ENCODE measurements around the gene CD44. TPM values are rescaled to one million over a fixed set of nuclear protein-coding genes. Genes with fewer than 3 reads are reported as not detected.

CD44 gene
- total and polyA plus RNA-seq, 10 of the 15 experiments (the other 5 are each of a cell fraction or from before 2014, with no cell fraction given) = 57.1 to 293 (median 120) TPM

- TF ChIP-seq RUNX3 (IDR thresholded peaks at IDR 0.05; ENCODE audit: low read length) (peak; percentile 73), BCL11A (IDR thresholded peaks at IDR 0.05; ENCODE audit: low read depth, low read length) (peak; percentile 66), SRF (IDR thresholded peaks at IDR 0.05; ENCODE audit: low read depth in 2 of 2, low read length in 2 of 2) (0 out of 4 replicates have a peak, but pooled peaks of 1 of the 2 experiments have one; percentile 19), KDM1A (IDR thresholded peaks at IDR 0.05; ENCODE audit: borderline replicate concordance) (no peak), CEBPZ (IDR thresholded peaks at IDR 0.05; ENCODE audit: low read depth, low read length) (no peak)
Measured at GRCh38 chr11:35089666-35090065, 49.3 kb upstream of the CD44 start (continued).

GRCh38 chr11:35090125-35090524 lies 48.8 kb upstream of the CD44 start:
- H3K79me2 ChIP-seq (ENCODE audit: control insufficient read depth, insufficient read depth, low read length) = no peaks in the 10 kb centered on the region
- ChIA-PET SMC1A (ENCODE audit: uncharacterized antibody, unreplicated experiment) (interaction anchor here (1.3 to 2.1 kb wide), 4 partner anchors 11 to 59 kb away, joined by 3 to 7 read pairs (median 4); no protein-coding TSS in a partner anchor), POLR2A (no interaction called here), CTCF (interaction anchor here (0.5 kb wide), 1 partner anchor 250 kb away, joined by 3 read pairs; no protein-coding TSS in a partner anchor), RAD21 (ENCODE audit: unreplicated experiment) (interaction anchor here (0.8 kb wide), 1 partner anchor 54 kb away, joined by 3 read pairs; no protein-coding TSS in a partner anchor)
- H3K4me2 ChIP-seq (ENCODE audit: control insufficient read depth, insufficient read depth) = peak overlapping the region; percentile 21
- WGBS (ENCODE audit: insufficient coverage, insufficient replicate concordance, low lambda C conversion rate, missing lambda C conversion rate) = 45% methylated on average over 4 of the region's 4 CpGs
- peak overlapping the region; percentile 24; the same call in 1 of the 2 replicates for H3K27ac ChIP-seq (ENCODE audit: control insufficient read depth, insufficient read depth)
- no peak for FAIRE-seq
- no peak overlapping the region for H3K4me3 ChIP-seq
- H3K36me3 ChIP-seq (ENCODE audit: control insufficient read depth in 2 of 2, insufficient read depth in 2 of 2, low read length in 1 of 2) = no peaks in the 10 kb centered on the region
- no peak for DNase-seq (ENCODE audit: low read depth, low spot score)
- peaks cover 28% of the 10 kb centered on the region for H3K4me1 ChIP-seq (ENCODE audit: control insufficient read depth, insufficient read depth, low read length)
- H2AFZ ChIP-seq (ENCODE audit: control insufficient read depth, low read depth, low read length) = no peak overlapping the region
- no TSS peak for BruUV-seq (replicated peaks)
- no peak overlapping the region for H3K9ac ChIP-seq (ENCODE audit: control insufficient read depth, insufficient read depth, low read length)
- H4K20me1 ChIP-seq (ENCODE audit: control insufficient read depth, insufficient read depth) = no peaks in the 10 kb centered on the region
- H3K9me3 ChIP-seq (replicated peaks; ENCODE audit: control insufficient read depth, insufficient read depth, low read length) = no peaks in the 10 kb centered on the region; the same call in 2 of the 3 replicates
- in situ Hi-C loops (cut with MboI) = no loop called here
- intact Hi-C loops (cut with micrococcal nuclease; ENCODE audit: unreplicated experiment) = no loop called here
- H3K27me3 ChIP-seq (replicated peaks in 1 of 2; ENCODE audit: control insufficient read depth in 2 of 2, insufficient read depth in 2 of 2, low read length in 1 of 2) = no peaks in the 10 kb centered on the region
- peak; percentile 43 for ATAC-seq
- TF ChIP-seq ZSCAN29 (IDR thresholded peaks at IDR 0.05) (no peak), PRDM15 (CRISPR knock-in tag; IDR thresholded peaks at IDR 0.05) (no peak), USF2 (IDR thresholded peaks at IDR 0.05; ENCODE audit: borderline replicate concordance, low read depth, low read length) (no peak), ZNF207 (IDR thresholded peaks at IDR 0.05; ENCODE audit: borderline replicate concordance) (no peak), MEF2B (IDR thresholded peaks at IDR 0.05; ENCODE audit: partially characterized antibody, poor library complexity, severe bottlenecking) (no peak), ZZZ3 (IDR thresholded peaks at IDR 0.05; ENCODE audit: control insufficient read depth, insufficient read length, low read depth) (no peak), STAT3 (IDR thresholded peaks at IDR 0.05; ENCODE audit: low read depth, low read length) (no peak), CHD4 (IDR thresholded peaks at IDR 0.05) (no peak), NFIC (IDR thresholded peaks at IDR 0.05; ENCODE audit: low read depth, low read length) (no peak), NFYA (IDR thresholded peaks at IDR 0.05; ENCODE audit: borderline replicate concordance, low read depth, low read length) (no peak), CREB1 (IDR thresholded peaks at IDR 0.05; ENCODE audit: low read depth) (no peak), IKZF2 (IDR thresholded peaks at IDR 0.05) (no peak)

Data from GM12878 (cell line).